ENCODE data around the gene TP53I13. TPM values are rescaled to one million over a fixed set of nuclear protein-coding genes. Genes with fewer than 3 reads are reported as not detected.

TP53I13 gene
- total RNA-seq, 4 donors from 2014 or later, result 86.6 to 204 (median 139) TPM

DNA sequence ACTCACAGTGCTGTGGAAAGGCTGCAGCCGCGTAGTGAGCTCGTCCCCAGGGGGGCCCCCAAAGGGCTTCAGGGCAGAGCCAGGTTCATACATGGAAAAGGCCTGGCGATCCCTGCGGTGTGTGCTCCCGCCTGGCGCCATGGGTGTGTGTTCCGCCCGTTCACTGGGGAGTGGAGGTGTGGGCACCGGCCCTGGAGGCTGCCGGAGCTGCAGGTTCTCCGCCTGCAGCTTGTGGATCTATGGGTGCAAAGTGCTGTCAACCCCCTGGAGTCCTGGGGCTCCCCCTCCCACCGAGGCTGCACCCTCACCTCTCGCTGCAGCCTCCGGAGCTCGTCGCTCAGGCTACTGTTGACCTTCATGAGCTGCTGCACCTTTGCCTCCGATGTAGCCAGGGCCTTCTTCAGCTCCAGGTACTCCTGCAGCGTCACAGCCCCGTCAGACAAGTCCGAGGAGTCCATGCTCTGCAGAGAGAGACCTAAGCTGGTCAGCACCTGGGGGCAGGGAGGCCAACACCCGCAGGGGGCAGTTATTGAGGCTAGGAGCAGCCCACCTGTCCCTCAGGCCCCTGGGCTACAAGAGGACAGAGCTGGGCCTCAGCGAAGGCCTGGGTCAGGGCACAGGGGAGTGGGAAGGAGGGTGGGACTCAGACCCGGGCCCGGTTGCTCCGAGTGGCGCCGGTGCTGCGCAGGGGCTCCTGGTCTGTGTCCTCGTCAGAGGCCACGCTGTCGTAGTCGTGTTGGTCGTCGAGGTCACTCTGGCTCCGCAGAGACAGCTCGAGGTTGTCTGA, 7.9 kb downstream of the TP53I13 start:
- no peak for TF ChIP-seq CTCF (IDR thresholded peaks at IDR 0.05)
- TF ChIP-seq POLR2A (IDR thresholded peaks at IDR 0.05), result no peak
- H3K27ac ChIP-seq, result no peak overlapping the region
- H3K27me3 ChIP-seq, result no peaks in the 10 kb centered on the region
- DNase-seq, result no peak
- peaks cover 0 to 35% (median 11%) of the 10 kb centered on the region in 4 donors for H3K4me1 ChIP-seq
- H3K36me3 ChIP-seq, result peaks cover 0 to 59% (median 0%) of the 10 kb centered on the region in 3 donors
- H3K9me3 ChIP-seq, result no peaks in the 10 kb centered on the region
- H3K4me3 ChIP-seq, result no peak overlapping the region

DNA sequence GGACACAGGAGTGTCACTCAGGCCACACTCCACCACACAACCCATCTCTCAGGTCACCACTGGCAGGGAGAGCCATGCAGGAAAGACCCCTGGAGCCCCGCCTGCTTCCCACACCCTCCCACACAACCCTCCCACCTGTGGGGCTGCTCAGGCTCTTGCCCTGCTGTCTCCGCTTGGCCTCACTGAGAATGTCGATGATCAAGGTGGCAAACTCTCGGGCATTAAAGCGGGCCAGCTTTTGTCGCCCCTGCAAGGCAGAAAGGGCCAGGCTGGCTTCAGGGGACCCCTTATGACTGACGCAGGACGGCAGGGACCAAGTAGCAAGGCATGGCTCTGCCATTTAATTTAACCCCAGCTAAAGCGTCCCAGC, 8.5 kb downstream of the TP53I13 start:
- Histone ChIP-seq H3K36me3 (peaks cover 0 to 65% (median 0%) of the 10 kb centered on the region in 3 donors), H3K4me3 (no peak overlapping the region), H3K27me3 (no peaks in the 10 kb centered on the region), H3K27ac (no peak overlapping the region), H3K9me3 (no peaks in the 10 kb centered on the region), H3K4me1 (peaks cover 0 to 35% (median 11%) of the 10 kb centered on the region in 4 donors)
- no peak for TF ChIP-seq CTCF (IDR thresholded peaks at IDR 0.05)
- no peak for TF ChIP-seq POLR2A (IDR thresholded peaks at IDR 0.05)
- DNase-seq, result no peak

- peaks cover 0 to 70% (median 0%) of the 10 kb centered on the region in 3 donors for H3K36me3 ChIP-seq
- DNase-seq, result no peak
These were observed 9.1 kb downstream of the TP53I13 start for GRCh38 chr17:29577385-29578211.

DNA sequence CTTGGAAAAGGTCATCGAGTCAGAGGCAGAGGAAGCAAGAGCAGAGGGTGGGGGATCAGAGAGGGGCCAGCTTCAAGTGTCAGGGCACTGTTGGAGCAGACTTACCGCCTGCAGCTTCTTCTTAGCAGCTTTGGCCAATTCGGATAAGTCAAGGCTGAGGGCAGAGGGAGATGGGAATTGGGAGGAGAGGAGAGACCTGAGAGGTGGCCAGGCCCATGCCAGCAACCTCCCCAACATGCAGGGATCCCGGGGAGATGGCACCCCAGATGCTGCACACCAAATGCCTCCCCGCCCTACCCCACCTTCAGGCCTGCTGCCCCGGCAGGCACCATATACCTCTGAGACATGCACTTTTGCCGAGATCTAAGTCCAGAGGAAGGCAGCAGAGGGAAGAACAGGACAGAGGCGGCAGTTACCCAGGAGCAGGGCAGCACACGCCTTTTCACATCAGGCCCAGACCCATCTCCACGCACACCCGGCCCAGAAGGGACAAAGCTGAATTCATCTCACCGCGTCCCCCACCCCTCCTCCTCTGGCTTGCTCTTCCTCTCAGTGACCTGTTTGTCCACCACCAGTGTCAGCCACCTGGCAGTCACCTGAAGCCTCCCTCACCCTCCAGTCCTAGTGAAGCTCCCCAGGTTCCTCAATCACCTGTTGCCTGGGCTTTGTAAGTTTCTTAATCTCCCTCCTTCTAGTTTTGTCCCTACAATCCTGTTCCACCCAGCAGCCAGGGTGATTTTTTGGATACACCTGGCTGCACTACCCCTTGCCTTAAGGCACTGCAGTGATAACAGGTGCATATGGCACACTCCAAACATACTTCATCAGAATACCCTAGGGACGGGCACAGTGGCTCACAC, 10.4 kb downstream of the TP53I13 start:
- Histone ChIP-seq H3K9me3 (no peaks in the 10 kb centered on the region), H3K27ac (no peak overlapping the region), H3K36me3 (peaks cover 0 to 70% (median 0%) of the 10 kb centered on the region in 3 donors), H3K4me1 (peaks cover 0 to 17% (median 7%) of the 10 kb centered on the region in 4 donors), H3K27me3 (no peaks in the 10 kb centered on the region), H3K4me3 (no peak overlapping the region)
- no peak for DNase-seq
- TF ChIP-seq CTCF (IDR thresholded peaks at IDR 0.05), result no peak
- TF ChIP-seq POLR2A (IDR thresholded peaks at IDR 0.05), result no peak

More at GRCh38 chr17:29577385-29578211, 9.1 kb downstream of the TP53I13 start:
- TF ChIP-seq CTCF (IDR thresholded peaks at IDR 0.05), result no peak
- no peak for TF ChIP-seq POLR2A (IDR thresholded peaks at IDR 0.05)
- Histone ChIP-seq H3K4me1 (peaks cover 0 to 29% (median 11%) of the 10 kb centered on the region in 4 donors), H3K27me3 (no peaks in the 10 kb centered on the region), H3K9me3 (no peaks in the 10 kb centered on the region), H3K4me3 (no peak overlapping the region), H3K27ac (no peak overlapping the region)

All from Peyer's patch (tissue), 4 donors.